ENCODE data around the gene HCST.

GRCh38 chr19:35925501-35925900 is 23.2 kb downstream of the HCST start:
- TF ChIP-seq POLR2A (IDR thresholded peaks at IDR 0.05) (no peak), CTCF (IDR thresholded peaks at IDR 0.05) (no peak), POLR2AphosphoS5 (IDR thresholded peaks at IDR 0.05) (no peak), EP300 (IDR thresholded peaks at IDR 0.05) (no peak)

Measured in sigmoid colon (tissue), 4 donors.